Activated CD8-positive, alpha-beta T cell treated with anti-CD3 and anti-CD28 coated beads for 36 hours (primary cell): Measurements from ENCODE around the gene CISH. TPM values are rescaled to one million over a fixed set of nuclear protein-coding genes. Genes with fewer than 3 reads are reported as not detected.

ENCODE experiments used
- ATAC-seq: fragments of 200-7000 bp; cut with Tn5 transposase; one replicate; pipeline ENCODE4 v1.10.0; 2021; ENCODE audit warnings: mild to moderate bottlenecking, moderate library complexity
- CTCF ChIA-PET: fragments of 350-600 bp; sonication (Branson Sonifier 250); formaldehyde crosslinking; loops from one replicate; lab custom pipeline; 2021; ENCODE audit warnings: antibody characterized with exemption; lab: Charles Lee
- POLR2A ChIA-PET: fragments of 350-600 bp; sonication (Branson Sonifier 250); formaldehyde crosslinking; loops from one replicate; lab custom pipeline; 2021; ENCODE audit warnings: antibody characterized with exemption; lab: Charles Lee
- DNase-seq: peaks from one replicate; pipeline ENCODE4 v3.0.0-alpha.2; 2020
- H3K27ac Mint-ChIP-seq: one replicate; pipeline ENCODE4 v1.8.0; 2021; ENCODE audit warnings: mild to moderate bottlenecking, mixed read lengths
- H3K27me3 Mint-ChIP-seq: one replicate; pipeline ENCODE4 v1.8.0; 2021; ENCODE audit warnings: mixed read lengths
- H3K36me3 Mint-ChIP-seq: one replicate; pipeline ENCODE4 v1.8.0; 2021; ENCODE audit warnings: low read depth, mixed read lengths
- H3K4me1 Mint-ChIP-seq: one replicate; pipeline ENCODE4 v1.8.0; 2021; ENCODE audit warnings: low read depth, mixed read lengths
- H3K4me3 Mint-ChIP-seq: one replicate; pipeline ENCODE4 v1.8.0; 2021; ENCODE audit warnings: mild to moderate bottlenecking, moderate library complexity, mixed read lengths
- H3K9me3 Mint-ChIP-seq: one replicate; pipeline ENCODE4 v1.8.0; 2021; ENCODE audit warnings: mixed read lengths
- CTCF ChIP-seq: fragments of 200-600 bp; IDR thresholded peaks from one replicate; pipeline ENCODE4 v1.8.0; 2022; ENCODE audit warnings: antibody characterized with exemption, mild to moderate bottlenecking
- intact Hi-C: fragments of 100-400 bp; cut with micrococcal nuclease; formaldehyde crosslinking; loops from one replicate; pipeline ENCODE4 v1.10.0; 2022
- total RNA-seq, 2 experiments: library from RNA; stranded (reverse); gene quantifications; one replicate each; pipeline ENCODE4 v1.2.3, GENCODE V29; 2021

The CISH gene
- total RNA-seq, 2 experiments from 2014 or later: 307 to 308 TPM

DNA sequence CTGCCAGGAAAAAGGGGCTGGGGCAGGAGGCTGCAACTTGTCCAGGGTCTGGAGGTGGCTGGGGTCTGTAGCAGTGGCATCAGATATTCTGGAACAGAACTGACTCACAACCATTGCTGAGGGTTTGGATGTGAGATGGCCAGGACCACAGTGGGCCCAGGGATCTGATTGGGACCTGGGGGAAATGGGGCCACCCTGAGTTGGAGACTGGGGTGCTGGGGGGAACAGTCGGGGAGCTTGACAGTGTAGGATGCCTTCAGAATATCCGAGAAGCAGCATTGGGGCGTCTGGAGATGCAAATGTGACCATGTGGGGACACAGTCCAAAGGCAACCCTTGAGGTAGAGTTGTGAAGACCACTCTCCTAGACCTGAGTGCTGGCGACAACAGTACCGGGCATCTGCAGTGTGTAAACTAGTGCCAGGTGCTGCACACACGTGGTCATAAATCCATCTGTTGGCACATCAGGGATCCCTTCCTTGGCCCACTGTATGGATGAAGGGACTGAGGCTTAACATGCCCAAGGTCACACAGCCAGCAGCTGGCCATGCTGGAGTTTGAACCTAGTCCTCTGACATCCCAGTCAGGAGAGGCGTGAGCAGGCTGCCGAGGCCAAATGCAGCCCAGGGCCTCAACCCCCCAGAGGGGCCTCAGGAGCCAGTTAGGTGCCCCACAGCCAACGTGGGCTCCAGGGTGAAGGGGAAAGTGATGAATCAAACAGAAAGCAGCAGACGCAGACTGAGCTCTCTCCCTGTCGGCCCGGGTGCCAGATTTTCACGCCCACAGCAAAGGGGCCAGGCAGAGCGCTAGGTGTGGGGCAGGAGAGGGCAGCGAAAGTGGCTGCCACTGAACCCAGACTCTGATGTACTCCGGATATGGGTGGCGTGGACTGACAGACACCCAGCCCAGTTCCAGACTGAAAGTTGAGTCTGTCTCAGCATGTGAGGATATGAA, 23.5 kb downstream of the CISH start:
- CTCF ChIA-PET: interaction anchor here (1.6 to 10.4 kb wide), 5 partner anchors 15 to 46 kb away, joined by 5 to 283 read pairs (median 129); partner anchors contain the start of genes C3orf18, CISH, HEMK1 and MAPKAPK3
- Mint-ChIP-seq H3K36me3 (peaks cover 62% of the 10 kb centered on the region), H3K27ac (peak overlapping the region; percentile 100), H3K9me3 (no peaks in the 10 kb centered on the region), H3K4me3 (peak overlapping the region; percentile 59), H3K4me1 (peaks cover 89% of the 10 kb centered on the region), H3K27me3 (no peaks in the 10 kb centered on the region)
- POLR2A ChIA-PET: interaction anchor here (0.6 to 25.8 kb wide), 8 partner anchors 13 to 805 kb away, joined by 3 to 1836 read pairs (median 3); partner anchors contain the start of genes C3orf18, CISH, HEMK1 and MAPKAPK3
- DNase-seq: peak; percentile 96
- no peak for TF ChIP-seq CTCF
- intact Hi-C loops: no loop called here
- peak; percentile 48 for ATAC-seq

DNA sequence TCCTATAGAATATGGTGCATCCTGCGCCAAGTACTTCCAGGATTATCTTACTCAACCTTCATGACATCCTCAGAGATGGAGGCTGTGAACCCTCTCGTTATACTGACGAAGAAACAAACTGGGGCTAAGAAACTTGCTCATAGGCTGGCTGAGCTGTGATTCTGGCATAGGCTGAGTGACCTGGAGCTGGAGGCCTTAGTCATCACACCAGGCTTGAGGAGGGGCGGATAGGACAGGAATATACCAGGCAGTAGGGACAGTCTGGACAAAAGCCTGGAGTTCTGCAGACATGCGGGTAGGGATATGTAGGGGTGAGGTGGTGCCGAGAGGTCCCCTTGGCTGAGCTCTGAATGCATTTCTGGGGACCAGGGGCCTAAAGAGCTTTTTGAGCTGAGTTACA, 24.2 kb downstream of the CISH start:
- H3K27ac Mint-ChIP-seq: peak overlapping the region; percentile 100
- no peaks in the 10 kb centered on the region for H3K27me3 Mint-ChIP-seq
- H3K9me3 Mint-ChIP-seq: no peaks in the 10 kb centered on the region
- TF ChIP-seq CTCF: no peak
- intact Hi-C loops: no loop called here
- CTCF ChIA-PET: interaction anchor here (1.6 to 10.4 kb wide), 5 partner anchors 14 to 45 kb away, joined by 5 to 283 read pairs (median 129); partner anchors contain the start of genes C3orf18, CISH, HEMK1 and MAPKAPK3
- DNase-seq (peak; percentile 3), ATAC-seq (no peak)
- H3K36me3 Mint-ChIP-seq: peaks cover 64% of the 10 kb centered on the region
- H3K4me1 Mint-ChIP-seq: peaks cover 83% of the 10 kb centered on the region
- POLR2A ChIA-PET: interaction anchor here (1.2 to 25.8 kb wide), 3 partner anchors 12 to 249 kb away, joined by 3 to 1836 read pairs (median 853); partner anchors contain the start of genes C3orf18, CISH, HEMK1 and MAPKAPK3
- peak overlapping the region; percentile 59 for H3K4me3 Mint-ChIP-seq

DNA sequence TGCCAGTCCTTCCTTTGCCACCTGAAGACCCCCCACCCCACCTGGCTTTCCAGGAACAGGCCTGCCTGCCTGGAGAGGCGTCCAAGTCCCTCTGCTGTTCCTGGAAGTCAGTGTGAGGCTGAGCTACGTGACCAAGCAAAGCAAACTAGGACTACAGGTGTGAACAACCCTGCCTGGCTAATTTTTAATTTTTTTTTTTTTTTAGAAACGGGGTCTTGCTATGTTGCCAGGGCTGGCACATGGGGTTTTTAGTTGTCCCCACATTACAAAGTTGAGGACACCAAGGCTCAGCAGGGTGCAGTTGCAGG, 24.9 kb downstream of the CISH start:
- Mint-ChIP-seq H3K4me3 (no peak overlapping the region), H3K36me3 (peaks cover 69% of the 10 kb centered on the region), H3K27ac (peak overlapping the region; percentile 100), H3K4me1 (peaks cover 80% of the 10 kb centered on the region), H3K27me3 (no peaks in the 10 kb centered on the region), H3K9me3 (no peaks in the 10 kb centered on the region)
- ChIA-PET CTCF (interaction anchor here (0.8 to 10.4 kb wide), 4 partner anchors 13 to 68 kb away, joined by 3 to 283 read pairs (median 173); partner anchors contain the start of genes C3orf18, HEMK1 and MAPKAPK3), POLR2A (interaction anchor here (1.2 to 25.8 kb wide), 3 partner anchors 12 to 249 kb away, joined by 3 to 1836 read pairs (median 853); partner anchors contain the start of genes C3orf18, CISH, HEMK1 and MAPKAPK3)
- DNase-seq (peak; percentile 21), ATAC-seq (no peak)
- intact Hi-C loops: no loop called here
- TF ChIP-seq CTCF: no peak

DNA sequence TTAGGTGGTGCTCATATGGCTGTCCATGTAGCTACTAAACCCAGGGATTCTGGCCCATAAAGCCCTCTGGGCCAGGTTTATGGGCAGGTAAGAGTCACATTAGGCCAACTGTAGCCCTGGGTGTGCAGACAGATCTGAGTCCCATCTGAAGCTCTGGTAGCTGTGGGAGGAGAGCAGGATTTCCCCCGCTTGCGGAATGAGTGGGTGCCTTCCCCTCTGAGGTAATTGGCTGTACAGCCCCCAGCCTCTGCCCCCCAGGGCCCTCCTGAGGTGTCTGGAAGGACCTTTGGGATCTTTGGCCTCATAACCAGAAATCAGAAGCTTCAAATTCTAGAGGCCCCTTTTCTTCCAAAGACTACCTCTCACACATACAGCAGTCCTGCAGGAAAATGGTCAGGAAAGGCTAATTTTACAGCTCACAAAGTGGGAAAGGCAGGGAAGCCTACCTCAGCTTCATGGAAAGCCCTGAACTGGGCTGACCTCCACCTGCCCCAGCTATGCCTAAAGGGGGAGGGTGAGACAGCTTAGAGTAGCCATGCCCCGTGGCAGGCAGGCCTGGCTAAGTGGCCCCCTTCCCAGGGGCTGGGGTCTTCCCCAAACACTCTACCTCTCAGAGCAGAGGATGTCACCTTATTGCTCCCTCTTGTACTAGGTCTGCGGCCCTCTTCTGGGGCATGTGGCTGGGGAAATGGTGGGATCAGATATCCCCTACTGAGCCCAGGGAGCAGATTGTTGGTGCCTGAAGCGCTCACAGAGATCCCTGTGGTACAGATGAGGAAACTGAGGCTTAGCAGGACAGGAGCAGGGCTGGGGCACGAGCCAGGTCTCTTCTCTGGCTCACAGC, 25.4 kb downstream of the CISH start:
- intact Hi-C loops: no loop called here
- ATAC-seq (peak; percentile 3), DNase-seq (peak; percentile 86)
- Mint-ChIP-seq H3K4me1 (peaks cover 77% of the 10 kb centered on the region), H3K27me3 (no peaks in the 10 kb centered on the region), H3K27ac (peak overlapping the region; percentile 100), H3K36me3 (peaks cover 73% of the 10 kb centered on the region), H3K4me3 (no peak overlapping the region), H3K9me3 (no peaks in the 10 kb centered on the region)
- ChIA-PET CTCF (interaction anchor here (0.8 to 10.4 kb wide), 5 partner anchors 13 to 68 kb away, joined by 3 to 283 read pairs (median 129); partner anchors contain the start of genes C3orf18, HEMK1 and MAPKAPK3), POLR2A (interaction anchor here (1.3 to 25.8 kb wide), 4 partner anchors 8 to 91 kb away, joined by 3 to 1836 read pairs (median 430); partner anchors contain the start of genes C3orf18, CISH, HEMK1 and MAPKAPK3)
- no peak for TF ChIP-seq CTCF
